Subcutaneous adipose tissue (tissue), 4 donors: ENCODE results near the gene EPB41L4B. TPM values are rescaled to one million over a fixed set of nuclear protein-coding genes. Genes with fewer than 3 reads are reported as not detected.

Experiments used
- total RNA-seq, 4 donors: library from RNA; depleted of rRNA; stranded (reverse); fragments of >200 nt; gene quantifications; one replicate each; pipeline ENCODE4 v1.1.0, GENCODE V29; 2016
- TF ChIP-seq, protein P1 (sequence below): fragments of 450-650 bp; IDR thresholded peaks from one replicate; pipeline ENCODE4 v1.5.1; 2016; ENCODE audit warnings: low read depth, mild to moderate bottlenecking, control low read depth, antibody characterized with exemption, moderate library complexity

The EPB41L4B gene
- total RNA-seq, 4 donors from 2014 or later = 30.8 to 117 (median 64.7) TPM

DNA sequence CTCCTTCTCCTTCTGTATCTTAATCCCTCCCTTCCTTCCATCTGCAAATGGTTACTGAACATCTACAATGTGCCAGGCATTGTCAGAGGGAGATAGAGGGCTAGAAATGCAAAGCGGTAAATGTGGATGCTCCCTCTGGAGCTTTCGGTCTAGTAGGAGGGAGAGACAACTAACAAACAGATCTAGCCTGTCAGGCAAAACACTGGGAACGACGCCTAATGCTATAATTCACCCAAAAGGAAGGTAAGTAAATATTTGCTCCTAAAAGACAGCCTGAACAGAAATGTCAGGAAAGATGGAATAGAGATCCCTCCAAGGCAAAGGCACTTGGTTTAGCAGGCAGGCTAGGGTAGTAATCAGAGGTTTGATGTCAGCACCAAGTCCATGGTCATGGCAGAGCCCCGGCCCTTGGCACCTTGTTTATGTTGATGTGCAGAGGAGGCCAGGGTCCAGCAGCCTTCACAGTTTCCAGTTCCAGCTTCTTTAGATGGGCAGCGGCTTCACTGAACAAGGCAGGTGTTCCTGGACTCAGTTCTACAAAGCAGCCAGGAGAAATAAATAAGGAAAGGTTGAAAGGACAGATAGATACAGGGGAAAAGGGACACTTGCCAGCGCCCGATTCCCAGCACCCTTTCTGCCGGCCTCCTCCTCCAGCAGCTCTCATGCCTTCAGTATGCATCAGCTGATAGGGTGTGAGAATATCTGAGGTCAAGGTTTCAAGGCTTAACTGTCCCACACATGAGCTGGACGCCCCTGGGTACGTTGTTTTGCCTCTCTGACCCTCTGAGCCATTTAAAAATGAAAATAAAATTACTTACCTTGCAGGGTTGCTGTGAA lies 107.4 kb downstream of the EPB41L4B start:
- TF ChIP-seq, protein P1, sequence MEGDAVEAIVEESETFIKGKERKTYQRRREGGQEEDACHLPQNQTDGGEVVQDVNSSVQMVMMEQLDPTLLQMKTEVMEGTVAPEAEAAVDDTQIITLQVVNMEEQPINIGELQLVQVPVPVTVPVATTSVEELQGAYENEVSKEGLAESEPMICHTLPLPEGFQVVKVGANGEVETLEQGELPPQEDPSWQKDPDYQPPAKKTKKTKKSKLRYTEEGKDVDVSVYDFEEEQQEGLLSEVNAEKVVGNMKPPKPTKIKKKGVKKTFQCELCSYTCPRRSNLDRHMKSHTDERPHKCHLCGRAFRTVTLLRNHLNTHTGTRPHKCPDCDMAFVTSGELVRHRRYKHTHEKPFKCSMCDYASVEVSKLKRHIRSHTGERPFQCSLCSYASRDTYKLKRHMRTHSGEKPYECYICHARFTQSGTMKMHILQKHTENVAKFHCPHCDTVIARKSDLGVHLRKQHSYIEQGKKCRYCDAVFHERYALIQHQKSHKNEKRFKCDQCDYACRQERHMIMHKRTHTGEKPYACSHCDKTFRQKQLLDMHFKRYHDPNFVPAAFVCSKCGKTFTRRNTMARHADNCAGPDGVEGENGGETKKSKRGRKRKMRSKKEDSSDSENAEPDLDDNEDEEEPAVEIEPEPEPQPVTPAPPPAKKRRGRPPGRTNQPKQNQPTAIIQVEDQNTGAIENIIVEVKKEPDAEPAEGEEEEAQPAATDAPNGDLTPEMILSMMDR = no peak

DNA sequence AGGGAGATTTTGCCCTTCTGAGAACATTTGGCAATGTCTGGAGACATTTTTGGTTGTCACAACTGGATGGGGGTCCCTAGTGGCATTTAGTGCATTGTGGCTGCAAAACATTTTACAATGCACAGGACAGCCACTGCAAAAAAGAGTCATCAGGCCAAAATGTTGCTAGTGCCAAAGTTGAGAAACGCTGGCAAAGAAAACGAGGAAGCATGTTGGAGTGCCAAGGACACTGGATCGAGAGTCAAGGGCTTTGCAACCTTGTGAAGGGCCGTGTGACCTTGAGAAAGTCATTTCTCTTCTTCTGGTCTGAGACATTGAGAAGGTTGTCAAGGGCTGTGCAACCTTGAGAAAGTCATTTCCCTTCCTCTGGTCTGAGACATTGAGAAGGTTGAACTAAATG lies 108.1 kb downstream of the EPB41L4B start:
- TF ChIP-seq, protein P1 = no peak

DNA sequence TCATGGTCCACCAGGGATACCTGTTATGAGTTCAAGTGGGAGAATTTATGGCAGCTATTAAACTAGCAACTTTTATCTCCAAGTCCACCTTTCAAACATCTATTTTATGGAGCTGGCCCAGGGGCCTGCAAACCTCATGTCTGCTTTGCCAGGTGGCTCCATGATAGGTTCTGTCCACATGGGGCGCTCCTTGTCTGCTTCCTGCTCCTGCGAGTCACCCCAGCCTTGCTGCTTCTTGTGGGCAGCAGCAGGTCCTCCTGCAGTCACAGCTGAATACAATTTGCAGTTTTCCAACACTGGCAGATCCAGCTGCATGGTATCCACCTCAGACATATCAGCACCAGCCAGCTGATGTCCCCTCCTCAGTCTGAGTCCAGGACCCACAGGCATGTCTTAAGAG lies 114.2 kb downstream of the EPB41L4B start:
- TF ChIP-seq, protein P1 = no peak

DNA sequence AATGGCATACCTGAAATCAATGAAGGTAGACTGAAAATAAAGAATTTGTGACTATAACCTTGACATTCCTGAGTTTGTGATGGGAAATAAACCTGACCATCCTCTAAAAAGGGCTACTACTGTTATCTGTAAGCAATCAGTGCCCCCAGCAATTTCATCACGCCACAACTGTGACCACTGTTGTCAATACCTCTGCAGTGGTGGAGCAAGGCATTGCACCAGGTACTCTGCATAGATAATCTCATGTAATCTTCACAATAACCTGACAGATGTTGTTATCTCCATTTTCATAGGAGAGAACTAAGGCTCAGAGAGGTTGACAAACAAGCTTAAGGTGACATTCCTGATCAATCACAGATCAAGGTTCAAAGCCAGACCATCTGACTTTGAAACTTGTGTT lies 115.3 kb downstream of the EPB41L4B start:
- TF ChIP-seq, protein P1 = no peak

DNA sequence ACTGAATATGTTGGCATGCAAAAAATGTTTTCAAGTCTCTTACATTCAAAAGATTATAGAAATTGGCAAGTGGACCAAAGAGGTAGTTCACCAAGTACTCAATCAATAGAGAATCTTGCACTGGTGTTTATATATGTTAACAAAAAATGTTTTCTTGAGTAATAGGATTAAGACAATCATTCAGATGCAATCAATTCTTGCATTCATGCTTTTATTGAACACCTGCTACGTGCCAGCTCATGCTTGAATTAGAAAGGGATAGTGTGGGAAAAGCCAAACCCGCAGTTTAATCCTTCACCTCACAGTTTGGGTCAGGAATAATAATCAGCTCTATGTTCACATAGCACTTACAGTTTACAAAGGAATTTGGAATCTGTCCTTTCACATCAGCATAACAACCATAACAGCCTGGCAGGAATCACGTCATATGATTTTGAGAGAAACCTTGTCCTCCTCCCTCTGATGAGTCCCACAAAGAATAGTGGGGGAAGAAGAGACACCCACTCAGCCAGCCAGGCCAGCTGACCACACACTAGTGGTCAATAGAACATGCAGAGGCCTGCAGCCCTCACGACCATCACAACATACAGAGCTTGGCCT lies 117.0 kb downstream of the EPB41L4B start:
- TF ChIP-seq, protein P1 = no peak

DNA sequence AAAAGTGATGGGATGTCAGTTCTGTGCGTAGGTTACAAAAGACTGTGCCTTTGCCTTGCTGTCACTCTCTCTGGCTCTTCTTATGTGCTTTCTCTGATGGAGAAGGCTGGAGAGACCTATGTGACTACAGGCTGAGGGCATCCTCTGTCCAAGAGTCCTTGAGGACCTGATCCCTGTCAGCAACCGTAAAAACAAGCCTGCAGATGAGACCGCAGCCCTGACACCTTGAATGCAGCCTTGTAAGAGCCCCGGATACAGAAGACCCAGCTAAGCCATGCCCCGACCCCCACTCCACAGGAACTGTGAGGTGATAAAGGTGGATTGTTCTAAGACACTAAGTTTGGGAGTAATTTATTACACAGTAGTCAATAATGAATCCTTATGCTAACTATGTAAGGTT lies 121.2 kb downstream of the EPB41L4B start:
- TF ChIP-seq, protein P1 = no peak

DNA sequence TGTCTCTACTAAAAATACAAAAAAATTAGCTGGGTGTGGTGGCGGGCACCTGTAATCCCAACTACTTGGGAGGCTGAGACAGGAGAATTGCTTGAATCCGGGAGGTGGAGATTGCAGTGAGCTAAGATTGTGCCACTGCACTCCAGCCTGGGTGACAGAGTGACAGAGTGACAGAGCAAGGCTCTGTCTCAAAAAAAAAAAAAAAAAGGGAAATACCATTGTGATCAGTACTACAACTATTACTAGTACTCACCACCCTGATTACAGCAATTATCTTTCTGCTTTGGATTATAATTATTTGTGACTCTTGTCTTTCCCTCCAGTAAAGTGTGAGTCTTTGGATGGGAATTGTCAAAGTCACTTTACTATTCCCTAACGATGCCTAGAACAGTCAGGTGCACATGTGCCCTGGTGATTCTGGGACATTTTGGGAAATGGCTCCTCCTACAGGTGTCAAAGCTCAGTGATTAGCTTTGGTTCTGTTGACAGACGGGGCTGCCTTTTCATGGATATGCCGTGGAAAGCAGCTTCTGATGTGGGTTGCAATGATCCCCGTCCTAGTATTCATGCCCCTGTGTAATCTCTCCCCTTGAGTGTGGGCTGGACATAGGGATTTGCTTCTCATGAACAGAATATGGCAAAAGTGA lies 122.0 kb downstream of the EPB41L4B start:
- TF ChIP-seq, protein P1 = no peak
